ENCODE results near the gene LTBP4. TPM values are rescaled to one million over a fixed set of nuclear protein-coding genes. Genes with fewer than 3 reads are reported as not detected.

Gene LTBP4
- total and polyA plus RNA-seq, 12 donors, result 114 to 263 (median 234) TPM

GRCh38 chr19:40662925-40663694 lies 61.9 kb downstream of the LTBP4 start:
- peak in 8 of 9 donors; percentile 1 to 100 (median 98) for TF ChIP-seq CTCF (IDR thresholded peaks at IDR 0.05)
- Histone ChIP-seq H3K36me3 (peaks cover 0 to 15% (median 0%) of the 10 kb centered on the region in 9 donors), H3K27me3 (no peaks in the 10 kb centered on the region), H3K27ac (peak overlapping the region; percentile 70 to 94 (median 90)), H3K4me3 (peak overlapping the region; percentile 36 to 83 (median 65)), H3K4me1 (peaks cover 0 to 23% (median 12%) of the 10 kb centered on the region in 9 donors), H3K9me3 (no peaks in the 10 kb centered on the region)
- peak; percentile 83 to 93 (median 90) for ATAC-seq
- WGBS, 2 donors, result 1% methylated on average over 58 to 60 of the region's 60 CpGs
- peak; percentile 94 to 95 for DNase-seq
- intact Hi-C loops (cut with DNase I), result loop anchor here (1.0 to 10.0 kb wide), 17 partner anchors 49 to 602 kb away; partner anchors contain the start of genes ACTMAP (in 3 of the 10), COQ8B (in 2 of the 10), ITPKC (in 2 of the 10) and SNRPA (in 2 of the 10)

- peak overlapping the region in 9 of 10 donors; percentile 53 to 83 (median 66) for H3K4me3 ChIP-seq
- no peak for TF ChIP-seq CTCF (IDR thresholded peaks at IDR 0.05)
- ATAC-seq (peak in 7 of 8 donors; percentile 4 to 73 (median 24)), DNase-seq (no peak)
- H3K27me3 ChIP-seq, result no peaks in the 10 kb centered on the region
- peak overlapping the region; percentile 55 to 94 (median 90) for H3K27ac ChIP-seq
- peaks cover 0 to 24% (median 6%) of the 10 kb centered on the region in 9 donors for H3K36me3 ChIP-seq
- H3K4me1 ChIP-seq, result peaks cover 0 to 23% (median 12%) of the 10 kb centered on the region in 9 donors
- intact Hi-C loops (cut with DNase I), result loop anchor here (1.0 to 10.0 kb wide), 17 partner anchors 48 to 601 kb away; partner anchors contain the start of genes ACTMAP (in 3 of the 10), COQ8B (in 2 of the 10), ITPKC (in 2 of the 10) and SNRPA (in 2 of the 10)
- no peaks in the 10 kb centered on the region for H3K9me3 ChIP-seq
- WGBS, 2 donors, result 49 to 52% methylated on average over 24 of the region's 24 CpGs
Observed at GRCh38 chr19:40663695-40664692, 62.8 kb downstream of the LTBP4 start.

DNA sequence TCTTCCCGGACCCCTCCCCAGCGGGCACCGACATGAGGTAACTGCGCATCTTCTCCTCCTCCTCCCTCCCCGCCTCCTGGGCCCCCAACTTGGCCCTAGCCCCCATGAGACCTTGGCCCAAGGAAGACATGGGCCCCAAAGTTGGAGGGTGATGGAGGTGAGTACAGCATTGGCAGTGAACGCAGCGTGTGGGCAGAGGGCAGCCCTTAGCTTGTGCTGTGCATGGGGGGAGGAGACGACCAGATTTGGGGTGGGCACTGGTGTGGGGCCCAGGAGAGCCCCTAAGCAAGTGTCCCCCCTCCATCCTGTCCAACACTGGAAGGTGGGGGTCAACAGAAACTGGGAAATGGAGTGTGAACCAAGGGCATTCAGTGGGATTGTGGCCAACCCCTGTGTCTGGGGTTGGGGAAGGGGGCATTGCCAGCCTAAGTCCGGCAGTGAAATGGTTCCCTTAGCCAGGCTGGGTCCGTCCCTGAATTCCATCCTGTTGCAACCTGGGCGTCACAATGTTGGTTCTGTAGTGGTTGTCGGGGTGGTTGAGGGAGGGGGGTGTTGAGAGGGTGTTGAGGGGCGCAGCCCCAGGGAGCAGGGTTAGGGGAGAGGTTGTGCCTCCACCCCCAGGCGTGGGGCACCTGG lies 65.8 kb downstream of the LTBP4 start:
- Histone ChIP-seq H3K4me3 (no peak overlapping the region), H3K27ac (peak overlapping the region in 1 of 10 donors; percentile 20), H3K4me1 (peaks cover 0 to 28% (median 12%) of the 10 kb centered on the region in 9 donors), H3K27me3 (no peaks in the 10 kb centered on the region), H3K36me3 (peaks cover 0 to 53% (median 30%) of the 10 kb centered on the region in 9 donors), H3K9me3 (no peaks in the 10 kb centered on the region)
- ATAC-seq (no peak), DNase-seq (no peak)
- WGBS, 2 donors, result 91 to 92% methylated on average over 14 of the region's 14 CpGs
- no peak for TF ChIP-seq CTCF (IDR thresholded peaks at IDR 0.05)
- intact Hi-C loops (cut with DNase I), result loop anchor here in 3 of 10 donors (10.0 kb wide), 3 partner anchors 308 to 598 kb away; partner anchors contain the start of gene HNRNPUL1 (in 1 of the 3)

Measured in heart right ventricle (tissue), 16 donors.